ENCODE results near the gene PUS10. TPM values are rescaled to one million over a fixed set of nuclear protein-coding genes. Genes with fewer than 3 reads are reported as not detected.
A peak's percentile ranks its signal among the peaks of the same experiment; 100 is the strongest.
"Not testable (repeated sequence)": the region's sequence is repeated elsewhere in the genome, so short reads cannot be mapped to it uniquely, and the experiment has no call there.

Gene PUS10
- total RNA-seq, 1 donor from 2014 or later, result 6.2 TPM

GRCh38 chr2:60925994-60926740, 91.9 kb downstream of the PUS10 start:
- no peaks in the 10 kb centered on the region for H3K9me3 Mint-ChIP-seq
- H3K4me3 Mint-ChIP-seq, result no peak overlapping the region
- DNase-seq (ENCODE audit: low spot score in 2 of 2, unreplicated experiment in 2 of 2), result no peak
- TF ChIP-seq CTCF (IDR thresholded peaks at IDR 0.05; ENCODE audit: unreplicated experiment), result no peak
- peaks cover 27% of the 10 kb centered on the region for H3K36me3 Mint-ChIP-seq
- H3K27ac Mint-ChIP-seq, result peak overlapping the region; percentile 93
- peaks cover 20% of the 10 kb centered on the region for H3K4me1 Mint-ChIP-seq
- H3K27me3 Mint-ChIP-seq (ENCODE audit: low read depth), result no peaks in the 10 kb centered on the region

GRCh38 chr2:60907329-60907728, 110.7 kb downstream of the PUS10 start:
- H3K36me3 Mint-ChIP-seq, result peaks cover 25% of the 10 kb centered on the region
- TF ChIP-seq CTCF (IDR thresholded peaks at IDR 0.05; ENCODE audit: unreplicated experiment), result no peak
- H3K4me1 Mint-ChIP-seq, result no peaks in the 10 kb centered on the region
- DNase-seq (ENCODE audit: low spot score in 2 of 2, unreplicated experiment in 2 of 2), result no peak
- peaks cover 3% of the 10 kb centered on the region for H3K9me3 Mint-ChIP-seq
- H3K27ac Mint-ChIP-seq, result no peak overlapping the region
- H3K27me3 Mint-ChIP-seq (ENCODE audit: low read depth), result no peaks in the 10 kb centered on the region
- H3K4me3 Mint-ChIP-seq, result no peak overlapping the region

GRCh38 chr2:60906395-60906794, 111.7 kb downstream of the PUS10 start:
- TF ChIP-seq CTCF (IDR thresholded peaks at IDR 0.05; ENCODE audit: unreplicated experiment), result no peak
- Mint-ChIP-seq H3K36me3 (peaks cover 20% of the 10 kb centered on the region), H3K4me3 (no peak overlapping the region), H3K27me3 (ENCODE audit: low read depth) (no peaks in the 10 kb centered on the region), H3K9me3 (no peaks in the 10 kb centered on the region), H3K27ac (no peak overlapping the region), H3K4me1 (no peaks in the 10 kb centered on the region)
- DNase-seq (ENCODE audit: low spot score in 2 of 2, unreplicated experiment in 2 of 2), result no peak

GRCh38 chr2:60905867-60906266, 112.2 kb downstream of the PUS10 start:
- H3K27me3 Mint-ChIP-seq (ENCODE audit: low read depth); H3K4me3 Mint-ChIP-seq; H3K9me3 Mint-ChIP-seq; H3K4me1 Mint-ChIP-seq; DNase-seq (ENCODE audit: low spot score in 2 of 2, unreplicated experiment in 2 of 2): not testable (repeated sequence)
- Mint-ChIP-seq H3K27ac (peak overlapping the region; percentile 13), H3K36me3 (peaks cover 20% of the 10 kb centered on the region)

- not testable (repeated sequence) for H3K27me3 Mint-ChIP-seq (ENCODE audit: low read depth); H3K9me3 Mint-ChIP-seq; H3K4me1 Mint-ChIP-seq; DNase-seq (ENCODE audit: low spot score in 2 of 2, unreplicated experiment in 2 of 2); H3K27ac Mint-ChIP-seq; H3K4me3 Mint-ChIP-seq
- peaks cover 34% of the 10 kb centered on the region for H3K36me3 Mint-ChIP-seq
Measured at GRCh38 chr2:60901296-60901695, 116.8 kb downstream of the PUS10 start.

- DNase-seq (ENCODE audit: low spot score in 2 of 2, unreplicated experiment in 2 of 2), result no peak
- no peak overlapping the region for H3K27ac Mint-ChIP-seq
- H3K27me3 Mint-ChIP-seq (ENCODE audit: low read depth), result no peaks in the 10 kb centered on the region
- H3K4me3 Mint-ChIP-seq, result no peak overlapping the region
- H3K9me3 Mint-ChIP-seq, result no peaks in the 10 kb centered on the region
- H3K36me3 Mint-ChIP-seq, result peaks cover 33% of the 10 kb centered on the region
- TF ChIP-seq CTCF (IDR thresholded peaks at IDR 0.05; ENCODE audit: unreplicated experiment), result no peak
- no peaks in the 10 kb centered on the region for H3K4me1 Mint-ChIP-seq
Measured at GRCh38 chr2:60899892-60900249, 118.2 kb downstream of the PUS10 start.
